Stimulated activated CD8-positive, alpha-beta memory T cell treated with anti-CD3 and anti-CD28 coated beads, Interleukin-7, amount 100 ng/mL, for 48 hours (primary cell): Measurements from ENCODE around the gene BCAS1.
A peak's percentile ranks its signal among the peaks of the same experiment; 100 is the strongest.

Source experiments
- DNase-seq, 2 donors: peaks; one replicate each; pipeline ENCODE4 v3.0.0-alpha.2; 2020; ENCODE audit warnings: low read depth in 1 of 2; ENCODE audit errors: extremely low read depth in 1 of 2

The BCAS1 gene

GRCh38 chr20:53947501-53948195 lies 122.7 kb downstream of the BCAS1 start:
- DNase-seq = no peak

DNA sequence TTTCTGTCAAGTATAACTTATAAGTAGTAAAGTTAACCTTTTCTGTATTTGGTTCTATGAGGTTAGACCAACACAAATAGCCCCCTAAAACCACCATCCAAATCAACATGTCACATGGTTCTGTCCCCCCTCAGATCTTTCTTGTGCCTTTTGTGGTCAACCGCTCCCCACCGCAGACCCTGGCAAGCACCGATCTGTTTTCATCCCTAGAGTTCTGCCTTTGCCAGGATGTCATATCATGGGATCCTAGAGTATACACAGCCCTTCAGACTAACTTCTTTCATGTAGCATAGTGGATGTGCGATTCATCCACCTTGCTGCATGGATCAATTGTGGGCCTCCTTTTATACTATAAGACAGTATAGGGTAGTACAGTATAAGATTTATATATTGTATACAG lies 124.3 kb downstream of the BCAS1 start:
- no peak for DNase-seq

DNA sequence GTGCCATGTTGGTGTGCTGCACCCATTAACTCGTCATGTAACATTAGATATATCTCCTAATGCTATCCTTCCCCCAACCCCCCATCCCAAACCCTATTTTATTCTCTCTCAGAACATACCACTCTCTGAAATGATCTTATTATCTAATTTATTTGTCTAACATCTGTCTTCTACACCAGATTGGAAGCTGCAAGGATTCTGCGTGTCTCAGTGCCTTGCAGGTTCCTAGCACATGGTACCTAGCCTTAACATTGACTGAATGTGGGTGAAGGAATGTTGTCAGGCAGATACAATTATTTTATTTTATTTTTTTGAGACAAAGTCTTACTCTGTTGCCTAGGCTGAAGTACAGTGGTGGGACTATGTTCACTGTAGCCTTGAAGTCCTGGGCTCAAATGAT lies 124.9 kb downstream of the BCAS1 start:
- DNase-seq = no peak

GRCh38 chr20:53944796-53945195 lies 125.6 kb downstream of the BCAS1 start:
- DNase-seq = no peak

GRCh38 chr20:53943522-53944291 lies 126.7 kb downstream of the BCAS1 start:
- DNase-seq = no peak

GRCh38 chr20:53942973-53943372 lies 127.4 kb downstream of the BCAS1 start:
- no peak for DNase-seq

- DNase-seq = no peak
These were observed 128.0 kb downstream of the BCAS1 start for GRCh38 chr20:53942472-53942816.

DNA sequence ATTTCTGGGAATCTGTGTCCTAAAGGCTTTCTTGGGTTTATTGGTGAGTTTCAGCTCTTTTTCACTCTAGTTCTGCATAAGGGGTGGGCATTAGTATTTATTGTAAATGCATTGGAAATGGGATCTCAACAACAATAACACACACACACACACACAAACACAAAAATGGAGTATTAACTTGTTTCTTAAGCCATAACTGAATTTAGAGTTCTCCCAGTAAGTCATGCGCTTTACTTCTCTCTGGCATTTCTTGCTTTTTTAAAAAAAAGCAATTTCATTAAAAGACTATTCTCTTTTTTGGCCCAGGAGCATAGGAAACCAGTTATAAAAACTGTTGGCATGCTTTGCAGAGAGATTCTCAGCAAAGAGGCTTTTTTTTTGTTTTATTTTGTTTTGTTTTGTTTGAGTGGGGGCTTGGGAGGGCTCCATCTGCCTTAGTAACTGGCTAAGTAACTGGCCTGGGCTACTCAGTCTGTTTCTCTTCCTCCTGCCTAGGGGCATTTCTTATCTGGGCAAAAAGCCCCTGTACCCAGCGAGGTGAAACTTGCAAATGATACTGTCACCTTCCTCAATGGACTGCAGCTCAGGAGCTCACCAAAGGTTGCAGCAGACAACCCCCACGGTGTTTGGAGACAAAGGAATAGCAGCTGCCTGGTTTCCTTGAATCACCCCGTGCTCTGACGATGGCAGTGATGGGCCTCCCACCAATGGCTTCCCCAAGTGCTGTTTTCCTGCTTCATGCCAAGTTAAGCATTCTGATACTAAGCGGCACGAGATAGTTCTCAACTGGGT lies 128.5 kb downstream of the BCAS1 start:
- no peak for DNase-seq

DNA sequence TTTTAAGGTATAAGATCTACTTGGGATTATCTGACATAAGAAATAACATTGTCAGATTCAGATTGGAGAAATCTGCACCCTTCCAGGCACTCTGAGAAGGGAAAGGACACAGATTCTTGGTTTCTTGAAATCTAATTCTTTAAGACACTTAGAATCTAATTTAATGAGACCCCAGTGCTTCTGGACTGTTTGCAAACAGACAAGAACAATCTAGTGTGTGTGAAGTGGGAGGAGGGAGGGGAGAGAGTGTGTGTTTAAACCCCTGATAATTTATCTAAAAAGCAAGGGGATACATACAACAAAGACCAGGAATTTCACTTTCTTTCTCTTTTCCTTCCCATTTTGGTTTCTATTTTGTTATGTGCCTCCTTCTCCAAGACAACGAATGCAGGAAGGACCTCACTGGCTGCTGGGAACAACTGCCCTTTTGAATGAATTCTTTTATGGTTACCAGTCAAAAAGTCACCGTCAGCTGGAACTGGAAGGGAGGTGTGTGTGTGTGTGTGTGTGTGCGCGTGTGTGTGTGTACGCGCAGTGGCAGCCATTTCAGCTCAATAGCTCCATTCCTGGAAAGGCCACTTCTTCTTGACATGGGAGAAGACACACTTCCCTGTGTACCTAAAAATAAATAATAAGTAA lies 129.4 kb downstream of the BCAS1 start:
- no peak for DNase-seq

- DNase-seq = no peak
These were observed 130.1 kb downstream of the BCAS1 start for GRCh38 chr20:53940360-53940702.

GRCh38 chr20:53939572-53940359 lies 130.6 kb downstream of the BCAS1 start:
- DNase-seq = peak in 1 of 2 donors; percentile 67

- no peak for DNase-seq
These were observed 131.2 kb downstream of the BCAS1 start for GRCh38 chr20:53939190-53939571.

DNA sequence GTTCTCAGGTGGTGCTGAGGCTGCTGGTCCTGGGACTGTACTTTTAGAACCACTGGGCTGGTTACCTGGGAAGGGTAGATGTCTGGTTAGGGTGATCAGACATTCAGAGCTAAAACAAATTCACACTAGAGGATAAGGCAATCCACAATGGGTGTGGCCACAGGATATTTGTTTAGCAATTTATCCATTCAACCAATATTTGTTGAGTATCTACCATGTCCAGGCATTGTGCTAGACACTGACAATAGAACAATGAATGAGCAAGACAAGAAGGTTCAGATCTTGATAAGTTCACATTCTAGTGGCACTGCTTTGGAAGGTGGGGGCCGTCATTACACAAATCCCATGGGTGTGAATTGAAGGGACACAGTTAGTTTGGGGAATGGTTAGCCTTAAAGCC lies 131.7 kb downstream of the BCAS1 start:
- no peak for DNase-seq

GRCh38 chr20:53937929-53938367 lies 132.4 kb downstream of the BCAS1 start:
- no peak for DNase-seq

- DNase-seq = no peak
These were observed 133.1 kb downstream of the BCAS1 start for GRCh38 chr20:53937339-53937741.

GRCh38 chr20:53935344-53936084 lies 134.9 kb downstream of the BCAS1 start:
- DNase-seq = no peak

DNA sequence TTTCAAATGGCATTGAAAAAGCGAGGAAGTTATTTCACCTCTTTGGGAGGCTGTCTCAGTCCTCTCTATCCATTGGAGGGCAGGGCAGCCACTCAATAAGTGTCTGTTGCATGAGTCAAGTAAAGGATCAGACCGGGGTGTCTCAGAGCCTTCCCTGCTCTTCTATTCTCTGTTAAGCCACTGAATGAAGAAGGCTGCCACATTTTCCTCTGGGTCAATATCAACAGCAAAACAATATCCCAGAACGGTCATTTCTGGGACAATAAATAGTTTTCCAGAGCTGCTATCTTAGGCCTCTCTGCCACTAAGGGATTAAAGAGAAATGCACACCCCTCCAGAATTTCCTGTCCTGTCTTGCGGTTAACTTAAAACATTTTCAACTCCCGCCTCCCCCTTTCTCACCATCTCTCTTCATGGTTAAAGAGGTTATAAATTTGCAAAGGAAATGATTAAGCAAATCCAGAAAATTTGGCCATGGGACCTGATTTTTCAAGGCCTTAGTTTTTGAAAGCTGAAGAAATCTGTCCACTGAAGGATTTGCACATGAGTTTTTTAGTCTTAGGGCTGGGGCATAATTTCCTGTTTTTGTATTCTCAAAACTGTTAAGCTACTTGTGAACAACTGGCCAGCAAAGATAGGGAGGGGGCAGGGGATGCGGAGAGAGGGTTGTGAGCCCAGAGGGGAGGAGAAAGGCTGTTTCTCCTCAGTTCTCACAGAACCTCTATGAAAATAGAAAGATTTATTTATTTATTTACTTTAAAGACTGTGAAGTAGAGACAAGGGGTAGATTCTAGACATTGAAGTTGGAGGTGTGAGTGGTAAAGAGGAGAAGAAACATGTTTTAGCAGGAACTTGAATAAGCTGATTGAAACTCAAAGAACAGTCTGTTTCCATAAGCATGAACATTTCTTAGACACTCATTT lies 135.7 kb downstream of the BCAS1 start:
- no peak for DNase-seq

DNA sequence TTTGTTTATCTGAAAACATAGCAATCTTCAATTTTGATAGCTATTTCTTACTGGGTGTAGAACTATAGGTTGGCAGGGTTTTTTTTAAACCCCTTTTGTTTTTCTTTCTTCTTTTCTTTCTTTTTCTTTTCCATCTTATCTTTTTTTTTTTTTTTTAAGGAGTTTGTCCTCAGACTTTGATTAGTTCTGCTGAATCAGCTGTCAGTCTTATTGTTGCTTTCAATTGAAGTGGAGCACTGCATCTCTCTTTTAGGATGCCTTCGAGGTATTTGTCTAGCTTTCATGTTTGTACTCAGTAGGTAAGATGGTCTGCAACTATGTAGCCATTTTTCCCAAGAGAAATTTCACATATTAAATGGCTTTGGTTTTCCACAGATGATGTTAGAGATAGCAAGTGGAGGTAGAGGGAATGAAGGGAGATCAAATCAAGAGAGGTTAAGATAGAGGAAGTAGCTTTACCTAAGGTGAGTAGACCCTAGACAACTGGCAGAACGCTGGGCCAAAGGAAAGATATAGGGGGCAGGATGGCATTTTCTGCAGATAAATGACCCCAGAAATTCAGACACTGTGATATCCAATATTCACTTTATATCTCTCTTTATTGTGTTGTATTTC lies 137.1 kb downstream of the BCAS1 start:
- DNase-seq = no peak
